K562 (cell line): Measurements from ENCODE around the gene SENP7. TPM values are rescaled to one million over a fixed set of nuclear protein-coding genes. Genes with fewer than 3 reads are reported as not detected.

Experiments
- CC2D1A ChIP-seq: fragments of 450-650 bp; IDR thresholded peaks from 2 replicates; pipeline ENCODE4 v1.6.1; 2017; ENCODE audit warnings: mild to moderate bottlenecking
- CHD4 ChIP-seq: fragments of 200-600 bp; sonication (generic); IDR thresholded peaks from 3 replicates; pipeline ENCODE4 v1.6.1; 2012; ENCODE audit warnings: low read depth, mild to moderate bottlenecking, mixed read lengths, low read length, inconsistent platforms; ENCODE audit not compliant: insufficient read depth, insufficient replicate concordance, poor library complexity, severe bottlenecking
- E2F1 ChIP-seq: sonication (generic); formaldehyde crosslinking; IDR thresholded peaks from 2 replicates; pipeline ENCODE4 v1.8.1; 2023; ENCODE audit warnings: mild to moderate bottlenecking, missing genetic modification reagents, moderate library complexity
- ELF4 ChIP-seq: fragments of 450-650 bp; formaldehyde crosslinking; IDR thresholded peaks from 2 replicates; pipeline ENCODE4 v1.4.0; 2022; ENCODE audit warnings: missing genetic modification characterization
- ESRRA ChIP-seq: fragments of 450-650 bp; IDR thresholded peaks from 2 replicates; pipeline ENCODE4 v1.6.1; 2014; ENCODE audit warnings: low read depth, mild to moderate bottlenecking, moderate library complexity, borderline replicate concordance
- FOXP1 ChIP-seq: sonication (generic); formaldehyde crosslinking; IDR thresholded peaks from 2 replicates; pipeline ENCODE4 v1.8.0; 2022; ENCODE audit warnings: mild to moderate bottlenecking, missing genetic modification reagents
- HDAC1 ChIP-seq, 2 experiments: fragments of 450-650 bp; IDR thresholded peaks; 2 replicates each; pipeline ENCODE4 v1.6.1; 2016 to 2017; ENCODE audit warnings: inconsistent platforms in 1 of 2, mild to moderate bottlenecking in 1 of 2, moderate library complexity in 1 of 2
- MEF2A ChIP-seq: IDR thresholded peaks from 2 replicates; pipeline ENCODE4 v1.6.1; 2011; ENCODE audit warnings: low read depth, mild to moderate bottlenecking, low read length, moderate library complexity; ENCODE audit not compliant: control insufficient read depth
- NRF1 ChIP-seq, 2 experiments: fragments of 450-650 bp; IDR thresholded peaks in 1 of 2; conservative IDR thresholded peaks in 1 of 2; 2 replicates each; pipeline ENCODE4 v1.6.1; 2014; ENCODE audit warnings: mild to moderate bottlenecking in 2 of 2
- POLR2H ChIP-seq: IDR thresholded peaks from 2 replicates; pipeline ENCODE4 v1.6.1; 2016; ENCODE audit warnings: missing genetic modification characterization, low read depth, mild to moderate bottlenecking, control low read depth, missing compliant biosample characterization, moderate library complexity
- SP2 ChIP-seq: IDR thresholded peaks from 2 replicates; pipeline ENCODE4 v1.6.1; 2011; ENCODE audit warnings: mild to moderate bottlenecking, low read depth, low read length, moderate library complexity; ENCODE audit not compliant: poor library complexity, severe bottlenecking; ENCODE audit errors: extremely low read depth
- YY1 ChIP-seq, 3 experiments: IDR thresholded peaks; 2 replicates each; pipeline ENCODE4 v1.6.1; 2011; ENCODE audit warnings: low read length in 2 of 3, mild to moderate bottlenecking in 2 of 3, moderate library complexity in 2 of 3, borderline replicate concordance in 1 of 3, control low read depth in 1 of 3, low read depth in 1 of 3; ENCODE audit not compliant: insufficient read depth in 3 of 3, insufficient replicate concordance in 2 of 3, control insufficient read depth in 1 of 3, insufficient read length in 1 of 3; ENCODE audit errors: extremely low read depth in 1 of 3
- ZNF75A ChIP-seq: fragments of 450-650 bp; formaldehyde crosslinking; IDR thresholded peaks from 2 replicates; pipeline ENCODE4 v1.4.0; 2020; ENCODE audit warnings: mild to moderate bottlenecking
- polyA plus RNA-seq, 8 experiments: library from polyadenylated mRNA; depleted of rRNA in 4 of 8; stranded (reverse) in 5 of 8; unstranded in 3 of 8; fragments of >200 nt; fragmentation: Nextera tagmentation in 2 of 8; fragmentation: Illumina TruSeq in 1 of 8; extraction: Ambion mirVana in 2 of 8; extraction: Trizol in 1 of 8; gene quantifications; 2 replicates each; pipeline versions ENCODE4 v1.2.1 to v1.2.3, GENCODE V29; 2011 to 2014; ENCODE audit warnings: inconsistent platforms in 1 of 8, missing spikeins in 1 of 8
- total RNA-seq, 7 experiments: library from RNA; depleted of rRNA in 6 of 7; stranded (reverse); fragments of >200 nt in 6 of 7; fragmentation: Illumina TruSeq in 2 of 7; extraction: Trizol in 2 of 7; gene quantifications; 2 replicates each; pipeline versions ENCODE4 v1.2.1 to v1.2.3, GENCODE V29; 2011 to 2021; ENCODE audit warnings: low replicate concordance in 1 of 7
- TF ChIP-seq, protein P1 (sequence below): fragments of 450-650 bp; conservative IDR thresholded peaks from 2 replicates; pipeline ENCODE4 v1.6.1; 2016; ENCODE audit warnings: missing genetic modification characterization, low read depth, mild to moderate bottlenecking, control low read depth, missing compliant biosample characterization
- TF ChIP-seq, protein P2 (sequence below): sonication (generic); formaldehyde crosslinking; IDR thresholded peaks from 2 replicates; pipeline ENCODE4 v1.8.0; 2022; ENCODE audit warnings: mild to moderate bottlenecking, missing genetic modification reagents
- TF ChIP-seq, protein P3 (sequence below): conservative IDR thresholded peaks from 2 replicates; pipeline ENCODE4 v1.6.1; 2011; ENCODE audit warnings: low read depth, mild to moderate bottlenecking, low read length; ENCODE audit not compliant: control insufficient read depth
- TF ChIP-seq, protein P4 (sequence below): fragments of 200-800 bp; sonication (Bioruptor generic); IDR thresholded peaks from 2 replicates; pipeline ENCODE4 v1.6.1; 2017; ENCODE audit warnings: missing genetic modification characterization, missing compliant biosample characterization
- TF ChIP-seq, protein P5 (sequence below): fragments of 250-450 bp; sonication (Bioruptor Pico); IDR thresholded peaks from 2 replicates; pipeline ENCODE4 v1.5.0; 2021

SENP7 gene
- total and polyA plus RNA-seq, 9 of the 15 experiments (the other 6 are each of a cell fraction or from before 2014, with no cell fraction given), result 4.1 to 21.9 (median 10.7) TPM

DNA sequence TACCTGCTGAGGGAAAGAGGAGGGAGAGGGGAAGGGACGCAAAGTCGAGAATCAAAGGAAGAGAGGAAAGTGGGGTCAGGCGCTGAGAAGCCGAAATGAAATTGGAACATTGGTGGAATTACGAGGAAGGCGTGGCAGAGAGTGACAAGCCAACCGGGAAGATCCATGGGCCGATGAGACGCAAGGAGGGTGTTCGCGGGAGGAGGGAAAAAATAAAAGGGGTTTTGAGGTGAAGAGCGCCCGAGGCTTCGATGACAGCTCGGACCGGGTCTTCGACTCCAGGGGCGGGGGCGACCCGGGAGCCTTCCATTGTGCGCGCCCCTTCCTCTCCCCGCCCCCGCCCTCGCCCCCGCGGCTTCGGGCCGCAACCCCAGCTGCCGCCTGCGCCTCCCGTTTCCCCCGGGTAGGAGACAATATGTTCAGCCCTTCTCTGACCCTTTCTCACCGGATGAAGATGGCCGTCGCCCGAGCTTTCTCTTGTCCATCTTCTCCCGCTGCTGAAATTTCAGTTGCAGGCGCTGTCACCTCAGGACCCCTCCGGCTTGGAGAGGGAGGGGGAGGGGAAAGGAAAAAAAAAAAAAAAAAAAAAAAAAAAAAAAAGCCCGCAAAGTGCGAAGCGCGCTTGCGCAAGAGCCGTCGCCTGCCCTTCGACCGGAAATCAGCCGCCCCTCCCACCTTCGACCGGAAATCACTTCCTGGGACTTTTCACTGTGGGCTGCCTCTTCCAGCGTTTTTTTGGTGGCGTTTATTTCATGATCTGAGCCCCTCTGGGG, at the start of gene SENP7 (continued):
- TF ChIP-seq CHD4 (no peak), HDAC1 (IDR thresholded peaks at IDR 0.05) (peak in 1 of 2 experiments; percentile 78; a peak in 2 of 4 replicates), SP2 (no peak), ELF4 (no peak), POLR2H (tag) (peak; percentile 69; the same call in 1 of the 2 replicates), ESRRA (no peak), FOXP1 (CRISPR knock-in tag) (no peak), E2F1 (no peak), ZNF75A (no peak), NRF1 (conservative IDR thresholded peaks at IDR 0.05 in 1 of 2, IDR thresholded peaks at IDR 0.05 in 1 of 2) (peak; percentile 88 to 90), MEF2A (no peak), YY1 (IDR thresholded peaks at IDR 0.05; ENCODE audit: borderline replicate concordance in 1 of 3, control insufficient read depth in 1 of 3, extremely low read depth in 1 of 3, insufficient read depth in 3 of 3, insufficient read length in 1 of 3, insufficient replicate concordance in 2 of 3, low read depth in 1 of 3, low read length in 2 of 3) (peak in 2 of 3 experiments; percentile 76 to 79), CC2D1A (no peak)
- TF ChIP-seq, protein P1, sequence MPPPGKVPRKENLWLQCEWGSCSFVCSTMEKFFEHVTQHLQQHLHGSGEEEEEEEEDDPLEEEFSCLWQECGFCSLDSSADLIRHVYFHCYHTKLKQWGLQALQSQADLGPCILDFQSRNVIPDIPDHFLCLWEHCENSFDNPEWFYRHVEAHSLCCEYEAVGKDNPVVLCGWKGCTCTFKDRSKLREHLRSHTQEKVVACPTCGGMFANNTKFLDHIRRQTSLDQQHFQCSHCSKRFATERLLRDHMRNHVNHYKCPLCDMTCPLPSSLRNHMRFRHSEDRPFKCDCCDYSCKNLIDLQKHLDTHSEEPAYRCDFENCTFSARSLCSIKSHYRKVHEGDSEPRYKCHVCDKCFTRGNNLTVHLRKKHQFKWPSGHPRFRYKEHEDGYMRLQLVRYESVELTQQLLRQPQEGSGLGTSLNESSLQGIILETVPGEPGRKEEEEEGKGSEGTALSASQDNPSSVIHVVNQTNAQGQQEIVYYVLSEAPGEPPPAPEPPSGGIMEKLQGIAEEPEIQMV (tag), result no peak
- TF ChIP-seq, protein P2, sequence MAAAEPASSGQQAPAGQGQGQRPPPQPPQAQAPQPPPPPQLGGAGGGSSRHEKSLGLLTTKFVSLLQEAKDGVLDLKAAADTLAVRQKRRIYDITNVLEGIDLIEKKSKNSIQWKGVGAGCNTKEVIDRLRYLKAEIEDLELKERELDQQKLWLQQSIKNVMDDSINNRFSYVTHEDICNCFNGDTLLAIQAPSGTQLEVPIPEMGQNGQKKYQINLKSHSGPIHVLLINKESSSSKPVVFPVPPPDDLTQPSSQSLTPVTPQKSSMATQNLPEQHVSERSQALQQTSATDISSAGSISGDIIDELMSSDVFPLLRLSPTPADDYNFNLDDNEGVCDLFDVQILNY (CRISPR knock-in tag), result no peak
- TF ChIP-seq, protein P3, sequence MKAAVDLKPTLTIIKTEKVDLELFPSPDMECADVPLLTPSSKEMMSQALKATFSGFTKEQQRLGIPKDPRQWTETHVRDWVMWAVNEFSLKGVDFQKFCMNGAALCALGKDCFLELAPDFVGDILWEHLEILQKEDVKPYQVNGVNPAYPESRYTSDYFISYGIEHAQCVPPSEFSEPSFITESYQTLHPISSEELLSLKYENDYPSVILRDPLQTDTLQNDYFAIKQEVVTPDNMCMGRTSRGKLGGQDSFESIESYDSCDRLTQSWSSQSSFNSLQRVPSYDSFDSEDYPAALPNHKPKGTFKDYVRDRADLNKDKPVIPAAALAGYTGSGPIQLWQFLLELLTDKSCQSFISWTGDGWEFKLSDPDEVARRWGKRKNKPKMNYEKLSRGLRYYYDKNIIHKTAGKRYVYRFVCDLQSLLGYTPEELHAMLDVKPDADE, result no peak
- TF ChIP-seq, protein P4, sequence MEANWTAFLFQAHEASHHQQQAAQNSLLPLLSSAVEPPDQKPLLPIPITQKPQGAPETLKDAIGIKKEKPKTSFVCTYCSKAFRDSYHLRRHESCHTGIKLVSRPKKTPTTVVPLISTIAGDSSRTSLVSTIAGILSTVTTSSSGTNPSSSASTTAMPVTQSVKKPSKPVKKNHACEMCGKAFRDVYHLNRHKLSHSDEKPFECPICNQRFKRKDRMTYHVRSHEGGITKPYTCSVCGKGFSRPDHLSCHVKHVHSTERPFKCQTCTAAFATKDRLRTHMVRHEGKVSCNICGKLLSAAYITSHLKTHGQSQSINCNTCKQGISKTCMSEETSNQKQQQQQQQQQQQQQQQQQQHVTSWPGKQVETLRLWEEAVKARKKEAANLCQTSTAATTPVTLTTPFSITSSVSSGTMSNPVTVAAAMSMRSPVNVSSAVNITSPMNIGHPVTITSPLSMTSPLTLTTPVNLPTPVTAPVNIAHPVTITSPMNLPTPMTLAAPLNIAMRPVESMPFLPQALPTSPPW (CRISPR knock-in tag), result peak; percentile 88
- TF ChIP-seq, protein P5, sequence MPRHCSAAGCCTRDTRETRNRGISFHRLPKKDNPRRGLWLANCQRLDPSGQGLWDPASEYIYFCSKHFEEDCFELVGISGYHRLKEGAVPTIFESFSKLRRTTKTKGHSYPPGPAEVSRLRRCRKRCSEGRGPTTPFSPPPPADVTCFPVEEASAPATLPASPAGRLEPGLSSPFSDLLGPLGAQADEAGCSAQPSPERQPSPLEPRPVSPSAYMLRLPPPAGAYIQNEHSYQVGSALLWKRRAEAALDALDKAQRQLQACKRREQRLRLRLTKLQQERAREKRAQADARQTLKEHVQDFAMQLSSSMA, result no peak
